ENCODE data around the gene WDR72. TPM values are rescaled to one million over a fixed set of nuclear protein-coding genes. Genes with fewer than 3 reads are reported as not detected.

The WDR72 gene
- total RNA-seq, 4 donors from 2014 or later: 87.7 to 110 (median 98.6) TPM

DNA sequence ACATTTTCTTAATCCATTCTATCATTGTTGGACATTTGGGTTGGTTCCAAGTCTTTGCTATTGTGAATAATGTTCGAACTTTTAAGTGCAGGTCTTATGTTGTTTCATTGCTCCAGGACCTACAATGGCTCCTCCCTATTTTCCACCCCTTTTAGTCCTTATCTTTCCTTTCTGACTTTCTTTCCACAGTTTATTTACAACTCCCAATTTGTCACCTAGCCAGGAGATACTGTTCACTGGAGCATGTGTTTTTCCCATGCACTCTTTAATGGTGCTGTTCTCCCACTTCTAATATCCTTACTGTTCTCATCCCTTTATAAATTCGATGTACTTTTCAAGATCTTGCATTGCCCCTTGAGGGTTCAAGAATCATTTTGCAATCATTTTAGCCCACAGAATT, 290.0 kb downstream of the WDR72 start:
- Histone ChIP-seq H3K9me3 (no peaks in the 10 kb centered on the region), H3K4me1 (no peaks in the 10 kb centered on the region), H3K36me3 (no peaks in the 10 kb centered on the region), H3K27ac (no peak overlapping the region), H3K27me3 (no peaks in the 10 kb centered on the region), H3K4me3 (replicated peaks in 1 of 3) (no peak overlapping the region)
- DNase-seq: no peak
- no peak for TF ChIP-seq POLR2A (IDR thresholded peaks at IDR 0.05)
- TF ChIP-seq, protein P1, sequence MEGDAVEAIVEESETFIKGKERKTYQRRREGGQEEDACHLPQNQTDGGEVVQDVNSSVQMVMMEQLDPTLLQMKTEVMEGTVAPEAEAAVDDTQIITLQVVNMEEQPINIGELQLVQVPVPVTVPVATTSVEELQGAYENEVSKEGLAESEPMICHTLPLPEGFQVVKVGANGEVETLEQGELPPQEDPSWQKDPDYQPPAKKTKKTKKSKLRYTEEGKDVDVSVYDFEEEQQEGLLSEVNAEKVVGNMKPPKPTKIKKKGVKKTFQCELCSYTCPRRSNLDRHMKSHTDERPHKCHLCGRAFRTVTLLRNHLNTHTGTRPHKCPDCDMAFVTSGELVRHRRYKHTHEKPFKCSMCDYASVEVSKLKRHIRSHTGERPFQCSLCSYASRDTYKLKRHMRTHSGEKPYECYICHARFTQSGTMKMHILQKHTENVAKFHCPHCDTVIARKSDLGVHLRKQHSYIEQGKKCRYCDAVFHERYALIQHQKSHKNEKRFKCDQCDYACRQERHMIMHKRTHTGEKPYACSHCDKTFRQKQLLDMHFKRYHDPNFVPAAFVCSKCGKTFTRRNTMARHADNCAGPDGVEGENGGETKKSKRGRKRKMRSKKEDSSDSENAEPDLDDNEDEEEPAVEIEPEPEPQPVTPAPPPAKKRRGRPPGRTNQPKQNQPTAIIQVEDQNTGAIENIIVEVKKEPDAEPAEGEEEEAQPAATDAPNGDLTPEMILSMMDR (IDR thresholded peaks at IDR 0.05): no peak
- intact Hi-C loops (cut with DNase I): no loop called here
- WGBS, 2 donors: 89 to 92% methylated on average over 2 of the region's 2 CpGs

Small RNAs within 50 kb of the gene (small RNA-seq; reads per million reads assigned to genes)
- gene RNU2-53P (not detected), gene RNU6-449P (not detected)

Other genes with a start within 250 kb of the WDR72 start
- gene UNC13C, start 218.8 kb upstream of the WDR72 start, total RNA-seq: 10 to 100 TPM in 1 of 4 donors, 1 to 10 TPM in 3; 1.1 to 10.6 (median 7.5) TPM